Ascending aorta (tissue), 2 donors: ENCODE measurements around the gene ST8SIA5. TPM values are rescaled to one million over a fixed set of nuclear protein-coding genes. Genes with fewer than 3 reads are reported as not detected.

Experiments
- DNase-seq, 2 donors: peaks; one replicate each; pipeline ENCODE4 v3.0.0-alpha.2; 2019; ENCODE audit warnings: low spot score in 2 of 2
- H3K27ac ChIP-seq, 2 donors: fragments of 200-600 bp; sonication (generic); one replicate each; pipeline ENCODE4 v1.5.1; 2016 to 2017; ENCODE audit warnings: mild to moderate bottlenecking in 1 of 2
- H3K27me3 ChIP-seq: fragments of 200-600 bp; sonication (generic); one replicate; pipeline ENCODE4 v1.5.1; 2017
- H3K36me3 ChIP-seq, 2 donors: fragments of 200-600 bp; sonication (generic); one replicate each; pipeline ENCODE4 v1.5.1; 2016
- H3K4me1 ChIP-seq, 2 donors: fragments of 200-600 bp; sonication (generic); one replicate each; pipeline ENCODE4 v1.5.1; 2016 to 2017; ENCODE audit warnings: mild to moderate bottlenecking in 1 of 2
- H3K4me3 ChIP-seq, 2 donors: fragments of 200-600 bp; sonication (generic); one replicate each; pipeline ENCODE4 v1.5.1; 2016 to 2017; ENCODE audit warnings: mild to moderate bottlenecking in 1 of 2
- H3K9me3 ChIP-seq, 2 donors: fragments of 200-600 bp; sonication (generic); one replicate each; pipeline ENCODE4 v1.5.1; 2016
- intact Hi-C: fragments of 100-400 bp; cut with DNase I; formaldehyde crosslinking; loops from one replicate; pipeline ENCODE4 v1.15.1; 2023
- total RNA-seq: library from RNA; depleted of rRNA; stranded (reverse); fragments of >200 nt; gene quantifications from one replicate; pipeline ENCODE4 v1.1.0, GENCODE V29; 2016
- TF ChIP-seq, protein P1 (sequence below), 3 experiments: fragments of 200-600 bp in 2 of 3; fragments of 450-650 bp in 1 of 3; sonication (generic) in 2 of 3; IDR thresholded peaks; one replicate each; pipeline ENCODE4 v1.5.1; 2016 to 2019; ENCODE audit warnings: antibody characterized with exemption in 3 of 3, mild to moderate bottlenecking in 1 of 3, moderate library complexity in 1 of 3

The ST8SIA5 gene
- total RNA-seq, 1 donor from 2014 or later = 0.11 TPM

DNA sequence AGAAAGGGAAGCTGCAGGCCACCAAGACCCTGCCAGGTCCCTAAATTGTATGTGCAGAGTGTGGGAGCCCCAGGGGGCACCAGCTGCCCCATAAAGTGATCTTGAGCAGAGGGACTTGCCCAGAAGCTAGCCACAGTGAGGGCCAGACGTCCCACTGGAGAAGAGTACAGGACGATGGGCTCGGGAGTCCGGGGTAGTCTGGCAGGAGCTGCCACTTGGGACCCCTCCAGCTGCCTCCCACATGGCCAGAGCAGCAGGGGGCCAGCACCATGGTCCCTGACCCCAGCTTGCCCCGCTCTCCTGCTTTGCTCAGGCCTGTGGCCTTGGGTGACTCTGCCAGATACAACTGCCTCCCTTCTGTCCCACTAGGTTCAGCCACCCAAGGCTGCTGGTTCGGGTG lies 88.2 kb downstream of the ST8SIA5 start:
- no peaks in the 10 kb centered on the region for H3K9me3 ChIP-seq
- TF ChIP-seq, protein P1, sequence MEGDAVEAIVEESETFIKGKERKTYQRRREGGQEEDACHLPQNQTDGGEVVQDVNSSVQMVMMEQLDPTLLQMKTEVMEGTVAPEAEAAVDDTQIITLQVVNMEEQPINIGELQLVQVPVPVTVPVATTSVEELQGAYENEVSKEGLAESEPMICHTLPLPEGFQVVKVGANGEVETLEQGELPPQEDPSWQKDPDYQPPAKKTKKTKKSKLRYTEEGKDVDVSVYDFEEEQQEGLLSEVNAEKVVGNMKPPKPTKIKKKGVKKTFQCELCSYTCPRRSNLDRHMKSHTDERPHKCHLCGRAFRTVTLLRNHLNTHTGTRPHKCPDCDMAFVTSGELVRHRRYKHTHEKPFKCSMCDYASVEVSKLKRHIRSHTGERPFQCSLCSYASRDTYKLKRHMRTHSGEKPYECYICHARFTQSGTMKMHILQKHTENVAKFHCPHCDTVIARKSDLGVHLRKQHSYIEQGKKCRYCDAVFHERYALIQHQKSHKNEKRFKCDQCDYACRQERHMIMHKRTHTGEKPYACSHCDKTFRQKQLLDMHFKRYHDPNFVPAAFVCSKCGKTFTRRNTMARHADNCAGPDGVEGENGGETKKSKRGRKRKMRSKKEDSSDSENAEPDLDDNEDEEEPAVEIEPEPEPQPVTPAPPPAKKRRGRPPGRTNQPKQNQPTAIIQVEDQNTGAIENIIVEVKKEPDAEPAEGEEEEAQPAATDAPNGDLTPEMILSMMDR (IDR thresholded peaks at IDR 0.05) = no peak
- no peaks in the 10 kb centered on the region for H3K27me3 ChIP-seq
- H3K36me3 ChIP-seq = no peaks in the 10 kb centered on the region
- DNase-seq = no peak
- H3K4me3 ChIP-seq = no peak overlapping the region
- H3K27ac ChIP-seq = no peak overlapping the region
- H3K4me1 ChIP-seq = no peaks in the 10 kb centered on the region
- intact Hi-C loops = no loop called here

- Histone ChIP-seq H3K27me3 (no peaks in the 10 kb centered on the region), H3K27ac (no peak overlapping the region), H3K36me3 (no peaks in the 10 kb centered on the region), H3K4me1 (no peaks in the 10 kb centered on the region), H3K9me3 (no peaks in the 10 kb centered on the region), H3K4me3 (no peak overlapping the region)
- TF ChIP-seq, protein P1 (IDR thresholded peaks at IDR 0.05) = no peak
- no peak for DNase-seq
- intact Hi-C loops = no loop called here
These were observed 88.7 kb downstream of the ST8SIA5 start for GRCh38 chr18:46668135-46668534.

DNA sequence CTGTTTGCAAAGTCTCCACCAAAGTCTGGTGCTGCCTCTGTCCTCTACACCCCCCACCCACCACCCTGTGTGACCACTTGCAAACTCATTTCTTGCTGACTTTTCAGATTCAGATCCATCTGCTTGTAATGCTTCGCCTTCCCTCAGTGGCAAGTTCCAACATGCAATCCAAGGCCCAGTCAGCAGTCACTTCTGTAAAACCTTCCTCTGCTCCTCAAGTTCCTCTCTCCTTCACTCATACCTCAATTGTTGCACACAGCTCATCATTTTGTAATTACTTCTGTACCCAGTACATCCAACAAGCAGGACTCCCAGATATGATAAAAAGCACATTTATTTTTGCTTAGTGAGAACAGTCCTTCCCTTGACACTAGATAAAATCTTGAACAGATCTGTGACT lies 93.3 kb downstream of the ST8SIA5 start:
- DNase-seq = no peak
- Histone ChIP-seq H3K4me1 (no peaks in the 10 kb centered on the region), H3K4me3 (no peak overlapping the region), H3K9me3 (no peaks in the 10 kb centered on the region), H3K27me3 (no peaks in the 10 kb centered on the region), H3K27ac (no peak overlapping the region), H3K36me3 (no peaks in the 10 kb centered on the region)
- TF ChIP-seq, protein P1 (IDR thresholded peaks at IDR 0.05) = no peak
- intact Hi-C loops = no loop called here

- no peaks in the 10 kb centered on the region for H3K9me3 ChIP-seq
- H3K27ac ChIP-seq = no peak overlapping the region
- no peaks in the 10 kb centered on the region for H3K27me3 ChIP-seq
- DNase-seq = no peak
- H3K36me3 ChIP-seq = no peaks in the 10 kb centered on the region
- TF ChIP-seq, protein P1 (IDR thresholded peaks at IDR 0.05) = no peak
- H3K4me1 ChIP-seq = no peaks in the 10 kb centered on the region
- intact Hi-C loops = no loop called here
- no peak overlapping the region for H3K4me3 ChIP-seq
These were observed 95.7 kb downstream of the ST8SIA5 start for GRCh38 chr18:46660957-46661749.

- TF ChIP-seq, protein P1 (IDR thresholded peaks at IDR 0.05) = no peak
These were observed 97.4 kb downstream of the ST8SIA5 start for GRCh38 chr18:46659484-46659883.

More at GRCh38 chr18:46659484-46659883, 97.4 kb downstream of the ST8SIA5 start:
- Histone ChIP-seq H3K27ac (no peak overlapping the region), H3K4me3 (no peak overlapping the region), H3K27me3 (no peaks in the 10 kb centered on the region), H3K36me3 (no peaks in the 10 kb centered on the region), H3K4me1 (no peaks in the 10 kb centered on the region), H3K9me3 (no peaks in the 10 kb centered on the region)
- intact Hi-C loops = loop anchor here (2.0 kb wide), 1 partner anchor 379 kb away; no protein-coding TSS in a partner anchor
- DNase-seq = no peak
